NCI-H2107 treated with DMSO at 0.1 percent for 48 hours (cell line): ENCODE results near the gene MVB12B.
"Not testable (repeated sequence)": the region's sequence is repeated elsewhere in the genome, so short reads cannot be mapped to it uniquely, and the experiment has no call there.

ENCODE experiments used
- DNase-seq: peaks from one replicate; lab custom pipeline; 2025; ENCODE audit not compliant: unreplicated experiment; lab: John Stamatoyannopoulos, UW

MVB12B gene

DNA sequence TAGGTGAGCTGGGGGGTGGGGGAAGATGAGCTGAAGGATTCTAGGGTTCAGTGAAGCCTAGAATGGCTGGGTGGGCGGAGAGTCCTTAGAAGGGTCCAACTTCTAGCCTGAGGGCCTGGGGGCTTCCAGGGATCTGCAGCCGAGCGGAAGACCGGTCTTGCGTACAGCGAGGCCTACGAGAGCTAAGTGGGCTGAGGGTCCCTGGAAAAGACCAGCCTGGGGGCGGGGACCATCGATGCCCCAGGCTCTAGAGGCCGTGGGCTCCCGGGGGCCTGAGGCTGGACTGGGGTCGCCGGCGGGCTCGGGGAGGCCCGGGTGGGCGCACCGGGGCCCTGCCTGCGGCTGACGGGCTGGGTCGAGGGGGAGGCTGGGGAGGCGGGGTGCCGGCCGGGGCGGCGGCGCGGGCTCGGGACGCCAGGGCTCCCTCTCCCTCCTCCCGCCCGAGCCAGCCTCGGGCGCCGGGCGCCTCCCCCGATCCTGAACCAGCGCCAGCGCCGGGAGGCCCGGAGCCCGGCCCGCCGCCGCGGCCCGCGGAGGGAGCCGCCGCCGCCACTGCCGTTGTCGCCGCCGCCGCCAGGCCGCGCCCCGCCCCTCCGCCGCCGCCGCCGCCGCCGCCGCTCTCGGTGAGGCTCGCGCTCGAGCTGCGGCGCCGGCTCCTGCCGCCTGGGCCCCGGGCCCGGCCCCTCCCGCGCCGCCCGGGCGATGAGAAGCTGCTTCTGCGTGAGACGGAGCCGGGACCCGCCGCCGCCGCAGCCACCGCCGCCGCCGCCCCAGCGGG, at the start of gene MVB12B:
TSS of gene MVB12B (plus strand) at position 602 of the 778 bp plus-strand sequence. CDS start at position 703, 101 bp downstream.
- DNase-seq = no peak

- no peak for DNase-seq
These were observed 42.7 kb upstream of the MVB12B start for GRCh38 chr9:126283799-126284465.

GRCh38 chr9:126285652-126286051, 41.0 kb upstream of the MVB12B start:
- DNase-seq = not testable (repeated sequence)

DNA sequence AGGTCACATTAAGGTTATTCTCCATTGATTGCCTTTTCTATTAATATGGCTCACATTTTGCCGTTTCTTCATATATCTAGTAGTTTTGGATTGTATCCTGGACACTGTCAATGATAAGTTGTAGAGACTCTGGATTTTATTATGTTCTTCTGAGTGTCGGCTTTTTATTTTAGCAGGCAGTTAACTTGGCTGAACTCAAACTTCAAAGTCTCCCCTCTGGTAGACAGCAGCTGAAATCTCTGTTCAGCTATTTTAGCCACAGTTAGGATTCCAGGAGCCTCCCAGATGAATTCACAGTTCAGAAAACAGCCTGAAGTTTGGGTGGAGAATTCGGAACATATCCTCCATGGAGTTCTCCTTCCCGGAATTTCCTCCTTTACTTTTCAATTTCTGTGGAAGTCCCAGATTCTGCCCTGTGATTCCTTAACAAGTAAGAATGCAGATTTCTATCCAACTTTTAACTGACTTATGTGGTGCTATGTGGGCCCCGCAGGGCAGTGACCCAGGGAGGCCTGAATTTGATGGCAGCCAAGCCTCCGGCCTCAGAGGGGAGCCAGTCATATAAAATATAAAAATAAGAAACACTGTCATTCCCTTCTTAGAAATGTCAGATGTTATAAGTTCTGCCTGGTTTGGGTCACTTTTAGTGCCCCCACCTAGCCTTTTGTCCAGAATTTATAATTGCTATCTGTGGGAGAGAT, 39.3 kb upstream of the MVB12B start:
- DNase-seq = no peak

DNA sequence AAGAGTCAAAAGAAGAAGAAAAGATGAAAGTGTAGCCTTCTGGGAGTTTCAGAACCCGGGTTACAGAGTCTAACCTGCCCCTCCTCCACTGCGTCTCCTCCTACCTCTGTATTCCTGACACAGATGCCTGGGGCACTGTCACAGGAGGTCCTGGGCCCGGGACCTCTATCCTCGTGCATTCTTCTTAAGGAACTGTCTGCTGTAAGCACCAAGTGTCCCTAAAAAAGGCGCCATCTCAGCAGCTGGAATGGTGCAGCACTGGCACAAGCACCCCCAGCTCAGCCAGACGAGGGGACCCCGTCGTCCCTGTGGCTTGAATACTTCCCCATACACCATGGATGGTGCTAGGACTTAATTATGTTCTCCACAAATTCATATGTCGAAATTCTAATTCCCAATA, 35.8 kb upstream of the MVB12B start:
- no peak for DNase-seq

- DNase-seq = no peak
These were observed 34.7 kb upstream of the MVB12B start for GRCh38 chr9:126291925-126292324.

DNA sequence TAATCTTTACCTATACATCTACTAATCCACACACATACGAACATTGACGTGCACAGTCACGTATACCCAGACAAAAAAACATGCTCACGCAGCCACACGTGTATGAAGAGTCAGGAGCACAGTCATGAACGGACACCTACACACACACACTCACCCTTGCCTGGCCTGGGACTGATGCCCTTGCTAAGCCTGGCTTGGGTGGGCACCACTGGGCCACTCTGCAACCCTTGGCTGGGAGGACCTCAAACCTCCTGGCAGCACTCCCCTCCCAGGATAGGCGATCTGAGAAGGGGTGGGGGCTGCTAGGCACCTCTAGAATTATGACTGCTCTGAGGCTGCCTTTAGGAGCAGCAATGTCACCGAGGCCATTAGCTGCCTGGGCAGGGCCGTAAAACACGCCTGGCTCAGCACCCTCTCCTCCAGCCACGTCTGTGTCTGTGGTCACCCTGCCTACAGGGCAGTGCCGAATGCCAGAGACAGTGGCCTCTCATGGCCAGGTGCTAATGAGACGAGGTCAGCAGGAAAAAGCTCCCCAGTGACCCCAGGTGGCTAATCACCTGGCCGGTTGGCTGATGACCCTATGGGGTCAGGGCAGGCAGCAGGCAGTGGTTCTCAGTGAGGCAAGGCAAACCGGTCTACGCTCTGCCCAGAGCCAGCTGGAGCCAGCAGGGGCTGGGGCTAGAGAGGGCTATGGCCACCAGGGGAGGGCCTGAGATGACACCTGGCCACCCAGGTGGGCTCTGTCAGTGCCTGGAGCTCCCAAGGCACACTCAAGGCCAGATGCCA, 33.7 kb upstream of the MVB12B start:
- DNase-seq = no peak

DNA sequence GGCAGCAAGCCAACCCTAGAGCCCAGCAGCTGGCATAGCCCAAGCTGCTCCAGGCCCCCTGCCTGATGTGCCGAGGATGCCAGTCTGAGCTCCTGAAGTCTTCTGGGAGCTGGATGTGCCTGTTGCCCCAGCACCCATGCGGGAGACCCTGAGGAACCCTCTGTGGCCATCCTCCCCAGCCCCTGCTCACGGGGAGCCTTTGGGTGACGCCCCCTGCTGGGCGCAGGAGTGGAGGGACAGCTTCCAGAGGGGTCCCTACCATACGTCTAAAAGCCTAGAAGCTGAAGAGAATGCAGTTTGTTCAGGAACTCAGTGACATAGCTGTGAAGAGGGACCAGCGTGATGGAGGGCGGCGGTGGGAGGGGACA, 33.1 kb upstream of the MVB12B start:
- no peak for DNase-seq

GRCh38 chr9:126294331-126295081, 32.1 kb upstream of the MVB12B start:
- no peak for DNase-seq

DNA sequence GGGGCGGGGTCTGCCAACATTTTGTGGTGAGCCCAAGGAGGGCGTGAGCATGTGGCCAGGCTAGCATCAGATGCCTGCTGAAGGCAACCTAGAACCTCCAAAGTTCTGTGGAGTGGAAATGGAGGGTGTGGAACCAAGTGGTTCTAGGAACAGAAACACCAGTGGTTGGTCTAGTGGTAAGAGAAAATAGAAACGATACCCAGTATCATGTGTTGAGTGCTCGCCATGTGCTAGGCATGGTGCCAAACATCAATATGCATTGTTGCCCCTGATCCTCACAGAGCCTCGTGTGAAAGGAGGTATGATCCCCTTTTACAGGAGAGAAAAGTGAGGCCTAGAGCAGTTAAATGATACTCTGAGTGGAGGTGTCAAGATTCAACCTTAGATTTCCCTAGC, 31.5 kb upstream of the MVB12B start:
- no peak for DNase-seq

DNA sequence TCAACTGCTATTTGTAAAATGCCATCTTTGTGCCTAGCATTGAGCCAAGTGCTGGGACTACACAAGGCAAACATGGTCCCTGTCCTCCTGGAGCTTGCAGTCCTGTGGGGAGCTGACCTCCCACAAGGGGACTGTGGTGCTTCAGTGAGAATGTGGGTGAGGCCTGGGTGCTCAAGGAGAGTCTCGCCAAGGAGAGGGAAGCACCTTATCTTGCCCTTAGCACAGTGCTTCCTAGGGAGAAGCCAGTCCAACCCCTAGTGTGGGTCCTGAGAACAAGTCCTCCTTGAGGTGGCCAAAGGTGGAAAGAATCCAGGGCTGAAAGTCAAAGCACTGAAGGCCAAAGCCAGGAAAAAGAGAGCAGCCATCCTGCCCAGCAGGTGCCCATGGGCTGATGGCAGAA, 31.1 kb upstream of the MVB12B start:
- no peak for DNase-seq

DNA sequence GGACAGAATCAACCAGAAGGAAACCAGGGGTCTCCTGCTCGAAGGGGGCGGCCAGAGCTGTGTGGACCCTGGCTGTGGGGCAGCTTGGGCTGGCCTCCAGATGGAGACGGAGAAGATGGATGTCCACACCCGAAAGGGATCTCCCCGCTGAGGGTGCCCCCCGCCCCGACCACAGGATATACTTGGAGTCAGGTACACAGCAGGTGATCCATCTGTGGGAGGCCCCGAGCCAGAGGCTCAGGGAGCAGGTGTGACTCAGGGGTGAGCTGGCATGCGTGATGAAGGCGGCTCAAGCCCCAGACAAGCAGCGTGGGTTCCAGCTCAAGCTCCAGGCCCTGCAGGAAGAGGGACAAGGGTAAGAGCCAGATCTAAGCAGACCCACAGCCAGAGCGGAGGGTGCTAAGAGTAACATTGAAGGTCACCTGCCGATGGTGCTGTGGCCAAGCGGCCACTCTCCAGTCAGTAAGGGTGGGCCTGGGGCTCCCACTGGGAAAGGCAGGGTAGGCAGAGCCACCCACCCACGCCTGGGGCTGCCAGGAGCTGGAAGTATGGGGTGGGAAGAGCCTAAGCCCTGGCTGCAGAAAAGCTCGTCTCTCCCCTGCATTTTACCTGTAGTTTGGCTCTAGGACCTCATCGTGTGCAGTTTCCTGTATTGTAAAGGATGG, 30.6 kb upstream of the MVB12B start:
- no peak for DNase-seq

DNA sequence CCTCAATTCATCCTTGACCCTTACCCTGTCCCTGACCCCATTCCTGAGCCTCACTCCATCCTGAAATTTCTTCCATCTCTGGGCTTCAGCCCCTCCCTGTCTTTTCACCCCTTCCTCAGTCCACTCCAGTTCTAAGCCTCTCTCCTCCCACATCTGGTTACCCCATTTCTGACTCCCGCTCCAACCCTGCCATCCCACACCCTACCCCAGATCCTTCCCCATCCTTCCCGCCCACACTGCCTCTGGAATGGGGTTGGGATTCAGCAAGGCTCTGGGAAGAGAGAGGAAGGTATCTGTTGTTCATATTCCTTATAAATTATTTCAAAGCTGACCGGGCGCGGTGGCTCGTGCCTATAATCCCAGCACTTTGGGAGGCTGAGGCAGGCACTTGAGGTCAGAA, 29.9 kb upstream of the MVB12B start:
- DNase-seq = no peak

- no peak for DNase-seq
These were observed 29.0 kb upstream of the MVB12B start for GRCh38 chr9:126297661-126298060.

- DNase-seq = no peak
These were observed 28.4 kb upstream of the MVB12B start for GRCh38 chr9:126298063-126298801.

- DNase-seq = no peak
These were observed 26.8 kb upstream of the MVB12B start for GRCh38 chr9:126299706-126300276.

DNA sequence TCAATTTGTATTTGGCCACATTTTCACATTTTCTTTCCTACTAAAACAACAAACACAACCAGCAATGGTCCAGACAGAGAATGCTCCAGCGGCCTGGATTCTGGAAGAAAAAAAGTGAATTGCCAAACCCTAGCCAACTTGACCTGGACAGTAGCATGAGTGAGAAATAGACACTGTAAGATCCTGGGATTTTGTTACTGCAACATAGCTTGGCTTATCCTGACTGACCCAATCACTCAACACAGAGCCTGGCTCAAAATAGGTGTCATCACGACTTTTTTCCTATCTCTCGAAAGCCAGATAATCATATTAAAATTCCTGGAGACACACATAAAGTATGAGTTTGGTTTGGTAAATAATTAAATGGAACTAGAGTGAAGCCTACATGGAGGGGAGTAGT, 25.4 kb upstream of the MVB12B start:
- DNase-seq = no peak

DNA sequence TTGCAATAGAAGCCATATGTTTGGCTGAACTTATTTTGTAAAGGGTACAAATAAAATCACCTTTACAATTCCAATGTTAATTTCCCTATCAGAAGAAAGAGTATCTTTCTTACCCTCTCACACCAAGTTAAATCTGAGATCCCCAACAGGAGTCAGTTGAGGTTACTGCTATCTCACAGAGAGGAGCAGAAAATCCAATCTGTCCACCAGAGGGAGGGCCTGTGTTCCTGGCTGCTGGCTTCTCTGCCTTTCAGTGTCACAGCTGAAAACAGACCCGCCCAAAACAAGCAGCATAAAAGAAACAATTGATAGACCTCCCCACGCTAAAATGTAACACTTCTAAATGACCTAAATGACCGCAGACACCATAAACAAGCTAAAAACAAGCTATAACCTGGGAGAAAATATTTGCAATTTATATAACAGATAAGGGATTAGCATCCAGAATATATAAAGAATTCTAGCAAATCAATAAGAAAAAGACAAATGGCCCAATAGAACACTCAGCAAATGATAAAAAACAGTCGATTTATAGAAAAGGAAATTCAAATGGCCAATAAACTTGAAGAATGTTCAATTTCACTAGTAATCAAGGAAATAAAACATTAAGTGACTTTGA, 24.5 kb upstream of the MVB12B start:
- peak; percentile 27 for DNase-seq

DNA sequence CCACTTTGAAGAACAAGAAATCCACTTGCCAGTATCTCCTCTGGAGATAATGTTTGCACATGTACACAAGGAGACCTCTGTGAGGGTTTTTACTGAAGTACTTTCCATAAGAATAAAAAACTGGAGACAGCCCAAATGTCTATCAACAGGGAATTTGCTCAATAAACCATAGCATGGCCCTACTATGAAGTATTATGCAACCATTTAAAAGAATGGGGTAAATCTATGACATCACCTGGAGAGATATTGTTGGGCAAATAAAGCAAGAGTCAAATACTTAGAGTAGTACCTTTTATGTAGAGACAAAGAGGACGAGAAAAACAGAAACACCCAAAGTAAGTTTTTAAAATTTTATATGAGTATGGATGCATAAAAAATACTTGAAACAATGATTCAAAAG, 23.9 kb upstream of the MVB12B start:
- no peak for DNase-seq
